T-cell (primary cell): Measurements from ENCODE around the gene LRRC4B. TPM values are rescaled to one million over a fixed set of nuclear protein-coding genes. Genes with fewer than 3 reads are reported as not detected.

Experiments
- ATAC-seq, 4 experiments: fragments of 200-7000 bp in 3 of 4; fragments of 150-1000 bp in 1 of 4; cut with Tn5 transposase; replicated peaks in 1 of 4; 1 replicate in 3 of 4; 2 replicates in 1 of 4; pipeline ENCODE4 v1.10.0; 2021; ENCODE audit warnings: moderate library complexity in 3 of 4, mild to moderate bottlenecking in 2 of 4, moderate number of reproducible peaks in 1 of 4
- CTCF ChIA-PET, 2 donors: fragments of 300-600 bp; sonication (Branson Sonifier 250); formaldehyde crosslinking; loops; one replicate each; lab custom pipeline; 2022; ENCODE audit warnings: antibody characterized with exemption in 2 of 2; lab: Charles Lee
- POLR2A ChIA-PET, 2 donors: fragments of 300-600 bp; sonication (Branson Sonifier 250); formaldehyde crosslinking; loops; one replicate each; lab custom pipeline; 2022; ENCODE audit warnings: antibody characterized with exemption in 2 of 2; lab: Charles Lee
- DNase-seq, 35 experiments: peaks; one replicate each; pipeline versions ENCODE4 v3.0.0 to v3.0.0-alpha.2; 2013 to 2023
- H3K27ac ChIP-seq: one replicate; pipeline ENCODE4 v1.5.1; 2013; ENCODE audit warnings: low read length
- H3K27me3 ChIP-seq, 2 experiments: replicated peaks in 1 of 2; 1 replicate in 1 of 2; 2 replicates in 1 of 2; pipeline versions ENCODE4 v1.6.1 to v1.7.0; 2013; ENCODE audit warnings: low read length in 1 of 2, mixed read lengths in 1 of 2; ENCODE audit not compliant: control insufficient read depth in 2 of 2, insufficient read depth in 2 of 2; ENCODE audit errors: extremely low read depth in 1 of 2
- H3K36me3 ChIP-seq, 2 donors: 1 replicate in 1 of 2; 2 replicates in 1 of 2; pipeline versions ENCODE4 v1.6.1 to v1.7.0; 2013; ENCODE audit warnings: low read length in 1 of 2; ENCODE audit not compliant: control insufficient read depth in 2 of 2, insufficient read depth in 1 of 2; ENCODE audit errors: extremely low read depth in 1 of 2
- H3K4me1 ChIP-seq, 2 experiments: 1 replicate in 1 of 2; 2 replicates in 1 of 2; pipeline versions ENCODE4 v1.6.1 to v1.7.0; 2013; ENCODE audit warnings: low read length in 2 of 2, mixed read lengths in 1 of 2; ENCODE audit not compliant: insufficient read depth in 2 of 2, control insufficient read depth in 1 of 2; ENCODE audit errors: extremely low read depth in 1 of 2
- H3K4me3 ChIP-seq, 2 donors: 1 replicate in 1 of 2; 2 replicates in 1 of 2; pipeline versions ENCODE4 v1.5.1 to v1.7.0; 2013; ENCODE audit warnings: mild to moderate bottlenecking in 2 of 2, low read length in 1 of 2, moderate library complexity in 1 of 2; ENCODE audit not compliant: control insufficient read depth in 1 of 2; ENCODE audit errors: extremely low read depth in 1 of 2
- H3K9me3 ChIP-seq: 2 replicates; pipeline ENCODE4 v1.7.0; 2013
- H3K27ac Mint-ChIP-seq, 2 donors: one replicate each; pipeline ENCODE4 v1.8.0; 2020 to 2021; ENCODE audit warnings: mild to moderate bottlenecking in 2 of 2, mixed read lengths in 2 of 2
- H3K27me3 Mint-ChIP-seq, 2 donors: one replicate each; pipeline ENCODE4 v1.8.0; 2021 to 2022; ENCODE audit warnings: mixed read lengths in 2 of 2
- H3K36me3 Mint-ChIP-seq: one replicate; pipeline ENCODE4 v1.8.0; 2021; ENCODE audit warnings: mixed read lengths
- H3K4me1 Mint-ChIP-seq, 3 donors: one replicate each; pipeline ENCODE4 v1.8.0; 2020 to 2022; ENCODE audit warnings: mixed read lengths in 3 of 3, mild to moderate bottlenecking in 1 of 3
- H3K4me3 Mint-ChIP-seq, 3 donors: one replicate each; pipeline ENCODE4 v1.8.0; 2020 to 2022; ENCODE audit warnings: mild to moderate bottlenecking in 3 of 3, mixed read lengths in 3 of 3, moderate library complexity in 3 of 3
- H3K9me3 Mint-ChIP-seq, 3 donors: one replicate each; pipeline ENCODE4 v1.8.0; 2020 to 2022; ENCODE audit warnings: mixed read lengths in 3 of 3
- WGBS: methylation state at CpG from one replicate; pipeline ENCODE4 v1.1.5; 2013; ENCODE audit warnings: missing lambda C conversion rate; ENCODE audit not compliant: insufficient coverage; 5-methylcytosine and 5-hydroxymethylcytosine counted together
- total RNA-seq, 35 experiments: library from RNA in 6 of 35; stranded (reverse) in 6 of 35; fragments of 120-200 nt in 1 of 35; gene quantifications; one replicate each; pipeline versions ENCODE4 v1.2.1 to v1.2.4 and lab custom pipeline; 2013 to 2026

Gene LRRC4B
- total RNA-seq, 5 donors from 2014 or later (not counting 1 experiment from before 2014, with no cell fraction given): not detected

- Histone ChIP-seq H3K27me3 (no peaks in the 10 kb centered on the region), H3K27ac (no peak overlapping the region), H3K36me3 (peaks cover 12 to 63% of the 10 kb centered on the region in 2 donors), H3K4me1 (peaks cover 1 to 27% of the 10 kb centered on the region in 2 experiments), H3K9me3 (no peaks in the 10 kb centered on the region), H3K4me3 (no peak overlapping the region)
- POLR2A ChIA-PET: no interaction called here
- Mint-ChIP-seq H3K4me3 (no peak overlapping the region), H3K9me3 (no peaks in the 10 kb centered on the region), H3K27ac (no peak overlapping the region), H3K27me3 (no peaks in the 10 kb centered on the region), H3K36me3 (peaks cover 30% of the 10 kb centered on the region), H3K4me1 (peaks cover 8 to 23% (median 15%) of the 10 kb centered on the region in 3 donors)
- 88% methylated on average over 8 of the region's 10 CpGs for WGBS
- DNase-seq: no peak
- no peak for ATAC-seq
- CTCF ChIA-PET: no interaction called here
Observed at GRCh38 chr19:50482916-50483315, 85.3 kb downstream of the LRRC4B start.

- no peaks in the 10 kb centered on the region for H3K27me3 ChIP-seq
- 82% methylated on average over 14 of the region's 16 CpGs for WGBS
- ChIA-PET CTCF (no interaction called here), POLR2A (no interaction called here)
- no peak overlapping the region for H3K4me3 ChIP-seq
- Mint-ChIP-seq H3K4me1 (peaks cover 13 to 24% (median 18%) of the 10 kb centered on the region in 3 donors), H3K9me3 (no peaks in the 10 kb centered on the region), H3K27me3 (no peaks in the 10 kb centered on the region), H3K36me3 (peaks cover 35% of the 10 kb centered on the region), H3K27ac (no peak overlapping the region), H3K4me3 (no peak overlapping the region)
- H3K4me1 ChIP-seq: peaks cover 6 to 30% of the 10 kb centered on the region in 2 experiments
- no peaks in the 10 kb centered on the region for H3K9me3 ChIP-seq
- peaks cover 12 to 63% of the 10 kb centered on the region in 2 donors for H3K36me3 ChIP-seq
- no peak overlapping the region for H3K27ac ChIP-seq
- ATAC-seq (no peak), DNase-seq (no peak)
Observed at GRCh38 chr19:50482271-50482855, 85.9 kb downstream of the LRRC4B start.

- Mint-ChIP-seq H3K9me3 (no peaks in the 10 kb centered on the region), H3K4me1 (peaks cover 19 to 28% (median 21%) of the 10 kb centered on the region in 3 donors), H3K27me3 (no peaks in the 10 kb centered on the region), H3K4me3 (no peak overlapping the region), H3K36me3 (peaks cover 35% of the 10 kb centered on the region), H3K27ac (no peak overlapping the region)
- Histone ChIP-seq H3K27ac (no peak overlapping the region), H3K36me3 (peaks cover 12 to 63% of the 10 kb centered on the region in 2 donors), H3K27me3 (no peaks in the 10 kb centered on the region), H3K4me1 (peaks cover 9 to 34% of the 10 kb centered on the region in 2 experiments), H3K9me3 (no peaks in the 10 kb centered on the region), H3K4me3 (no peak overlapping the region)
- 97% methylated on average over 15 of the region's 27 CpGs for WGBS
- no peak for DNase-seq
- CTCF ChIA-PET: no interaction called here
- no peak for ATAC-seq
- POLR2A ChIA-PET: interaction anchor here in 1 of 2 donors (0.7 kb wide), 1 partner anchor 45 kb away, joined by 3 read pairs; no protein-coding TSS in a partner anchor
Observed at GRCh38 chr19:50481351-50482149, 86.7 kb downstream of the LRRC4B start.

- no peak overlapping the region for H3K4me3 Mint-ChIP-seq
- Histone ChIP-seq H3K4me3 (no peak overlapping the region), H3K4me1 (peaks cover 9 to 43% of the 10 kb centered on the region in 2 experiments), H3K36me3 (peaks cover 12 to 63% of the 10 kb centered on the region in 2 donors), H3K9me3 (no peaks in the 10 kb centered on the region), H3K27ac (no peak overlapping the region), H3K27me3 (peaks cover 0 to 4% of the 10 kb centered on the region in 2 experiments)
- WGBS: 91% methylated on average over 25 of the region's 37 CpGs
- H3K36me3 Mint-ChIP-seq: peaks cover 33% of the 10 kb centered on the region
- ATAC-seq (no peak), DNase-seq (no peak)
- H3K9me3 Mint-ChIP-seq: no peaks in the 10 kb centered on the region
- ChIA-PET POLR2A (interaction anchor here in 1 of 2 donors (0.7 kb wide), 1 partner anchor 46 kb away, joined by 3 read pairs; no protein-coding TSS in a partner anchor), CTCF (no interaction called here)
- H3K4me1 Mint-ChIP-seq: peaks cover 21 to 35% (median 24%) of the 10 kb centered on the region in 3 donors
- H3K27ac Mint-ChIP-seq: no peak overlapping the region
- H3K27me3 Mint-ChIP-seq: peaks cover 0 to 1% of the 10 kb centered on the region in 2 donors
Observed at GRCh38 chr19:50480281-50481111, 87.7 kb downstream of the LRRC4B start.

- no peak overlapping the region for H3K4me3 ChIP-seq
- Mint-ChIP-seq H3K27me3 (peaks cover 0 to 1% of the 10 kb centered on the region in 2 donors), H3K27ac (no peak overlapping the region), H3K9me3 (no peaks in the 10 kb centered on the region), H3K36me3 (peaks cover 26% of the 10 kb centered on the region), H3K4me3 (no peak overlapping the region), H3K4me1 (peaks cover 21 to 36% (median 27%) of the 10 kb centered on the region in 3 donors)
- peaks cover 12 to 58% of the 10 kb centered on the region in 2 donors for H3K36me3 ChIP-seq
- ChIA-PET CTCF (interaction anchor here in 1 of 2 donors (0.6 kb wide), 1 partner anchor 77 kb away, joined by 3 read pairs; no protein-coding TSS in a partner anchor), POLR2A (no interaction called here)
- DNase-seq (no peak), ATAC-seq (no peak)
- H3K27me3 ChIP-seq: peaks cover 0 to 4% of the 10 kb centered on the region in 2 experiments
- H3K4me1 ChIP-seq: peaks cover 9 to 43% of the 10 kb centered on the region in 2 experiments
- no peaks in the 10 kb centered on the region for H3K9me3 ChIP-seq
- 97% methylated on average over 9 of the region's 16 CpGs for WGBS
- no peak overlapping the region for H3K27ac ChIP-seq
Observed at GRCh38 chr19:50479761-50480251, 88.4 kb downstream of the LRRC4B start.
